Panc1 (cell line): ENCODE data around the gene MYLK. TPM values are rescaled to one million over a fixed set of nuclear protein-coding genes. Genes with fewer than 3 reads are reported as not detected.

Experiments
- ATAC-seq: fragments of 200-7000 bp; cut with Tn5 transposase; 2 replicates; pipeline ENCODE4 v1.9.1; 2020; ENCODE audit warnings: mild to moderate bottlenecking, moderate library complexity
- BruUV-seq: library from RNA; stranded (reverse); fragments of 400-500 nt; replicated peaks from 2 replicates; lab custom pipeline; 2021; lab: Mats Ljungman, UMichigan
- CTCF ChIA-PET: fragments of 300-600 bp; sonication (Branson Sonifier 250); formaldehyde crosslinking; loops from one replicate; lab custom pipeline; 2022; ENCODE audit warnings: antibody characterized with exemption; lab: Charles Lee
- POLR2A ChIA-PET: fragments of 300-600 bp; sonication (Branson Sonifier 250); formaldehyde crosslinking; loops from one replicate; lab custom pipeline; 2022; ENCODE audit warnings: antibody characterized with exemption; lab: Charles Lee
- DNase-seq: peaks from one replicate; pipeline ENCODE4 v3.0.0-alpha.2; 2010; ENCODE audit warnings: low read depth, low spot score
- H3K27ac ChIP-seq: 2 replicates; pipeline ENCODE4 v1.5.1; 2011; ENCODE audit warnings: mild to moderate bottlenecking, low read length, inconsistent platforms
- H3K27me3 ChIP-seq: fragments of 200-500 bp; sonication (Bioruptor generic); 2 replicates; pipeline ENCODE4 v1.6.0; 2014; ENCODE audit warnings: low read length, inconsistent platforms; ENCODE audit not compliant: control insufficient read depth, insufficient read depth
- H3K36me3 ChIP-seq: fragments of 200-500 bp; sonication (Bioruptor generic); 2 replicates; pipeline ENCODE4 v1.5.1; 2014; ENCODE audit warnings: inconsistent platforms, mild to moderate bottlenecking, low read length, moderate library complexity; ENCODE audit not compliant: control insufficient read depth, insufficient read depth
- H3K4me1 ChIP-seq: 2 replicates; pipeline ENCODE4 v1.5.1; 2011; ENCODE audit warnings: inconsistent platforms, mild to moderate bottlenecking, low read length, moderate library complexity; ENCODE audit not compliant: control insufficient read depth, insufficient read depth
- H3K4me3 ChIP-seq, 2 experiments: 2 replicates each; pipeline ENCODE4 v1.5.1; 2011 to 2012; ENCODE audit warnings: low read depth in 2 of 2, low read length in 2 of 2, mild to moderate bottlenecking in 2 of 2, inconsistent platforms in 1 of 2, moderate library complexity in 1 of 2
- H3K9me3 ChIP-seq: fragments of 200-500 bp; sonication (Bioruptor generic); 2 replicates; pipeline ENCODE4 v1.5.1; 2014; ENCODE audit warnings: low read depth, mild to moderate bottlenecking, inconsistent platforms, low read length, moderate library complexity; ENCODE audit not compliant: control insufficient read depth, insufficient read depth
- POLR2AphosphoS5 ChIP-seq: IDR thresholded peaks from 2 replicates; pipeline ENCODE4 v1.6.1; 2012; ENCODE audit warnings: mild to moderate bottlenecking, low read depth, low read length, moderate library complexity
- SIN3A ChIP-seq: IDR thresholded peaks from 2 replicates; pipeline ENCODE4 v1.6.1; 2012; ENCODE audit warnings: low read depth, mild to moderate bottlenecking, low read length, moderate library complexity, borderline replicate concordance; ENCODE audit not compliant: insufficient read depth
- TCF7L2 ChIP-seq: IDR thresholded peaks from 2 replicates; pipeline ENCODE4 v1.6.1; 2011; ENCODE audit warnings: mild to moderate bottlenecking, low read depth, low read length, inconsistent platforms
- in situ Hi-C: cut with HindIII; loops from 2 replicates; pipeline ENCODE4 v1.10.0; 2016; ENCODE audit warnings: low sequenced_read_pairs, low pct_unique_long_range_greater_than_20kb
- intact Hi-C: fragments of 100-400 bp; cut with micrococcal nuclease; formaldehyde crosslinking; loops from one replicate; pipeline ENCODE4 v1.10.0; 2022; ENCODE audit not compliant: unreplicated experiment
- total RNA-seq: library from RNA; stranded (reverse); gene quantifications from one replicate; pipeline ENCODE4 v1.2.1, GENCODE V29; 2021; ENCODE audit not compliant: unreplicated experiment
- TF ChIP-seq, protein P1 (sequence below), 2 experiments: IDR thresholded peaks; 2 replicates each; pipeline ENCODE4 v1.6.1; 2011 to 2012; ENCODE audit warnings: low read depth in 2 of 2, control low read depth in 1 of 2, low read length in 1 of 2, mild to moderate bottlenecking in 1 of 2, moderate library complexity in 1 of 2; ENCODE audit not compliant: insufficient read depth in 1 of 2
- TF ChIP-seq, protein P2 (sequence below): fragments of 450-650 bp; IDR thresholded peaks from 2 replicates; pipeline ENCODE4 v1.5.1; 2017; ENCODE audit warnings: mild to moderate bottlenecking

Gene MYLK
- total RNA-seq, 1 experiment from 2014 or later: 29.7 TPM

DNA sequence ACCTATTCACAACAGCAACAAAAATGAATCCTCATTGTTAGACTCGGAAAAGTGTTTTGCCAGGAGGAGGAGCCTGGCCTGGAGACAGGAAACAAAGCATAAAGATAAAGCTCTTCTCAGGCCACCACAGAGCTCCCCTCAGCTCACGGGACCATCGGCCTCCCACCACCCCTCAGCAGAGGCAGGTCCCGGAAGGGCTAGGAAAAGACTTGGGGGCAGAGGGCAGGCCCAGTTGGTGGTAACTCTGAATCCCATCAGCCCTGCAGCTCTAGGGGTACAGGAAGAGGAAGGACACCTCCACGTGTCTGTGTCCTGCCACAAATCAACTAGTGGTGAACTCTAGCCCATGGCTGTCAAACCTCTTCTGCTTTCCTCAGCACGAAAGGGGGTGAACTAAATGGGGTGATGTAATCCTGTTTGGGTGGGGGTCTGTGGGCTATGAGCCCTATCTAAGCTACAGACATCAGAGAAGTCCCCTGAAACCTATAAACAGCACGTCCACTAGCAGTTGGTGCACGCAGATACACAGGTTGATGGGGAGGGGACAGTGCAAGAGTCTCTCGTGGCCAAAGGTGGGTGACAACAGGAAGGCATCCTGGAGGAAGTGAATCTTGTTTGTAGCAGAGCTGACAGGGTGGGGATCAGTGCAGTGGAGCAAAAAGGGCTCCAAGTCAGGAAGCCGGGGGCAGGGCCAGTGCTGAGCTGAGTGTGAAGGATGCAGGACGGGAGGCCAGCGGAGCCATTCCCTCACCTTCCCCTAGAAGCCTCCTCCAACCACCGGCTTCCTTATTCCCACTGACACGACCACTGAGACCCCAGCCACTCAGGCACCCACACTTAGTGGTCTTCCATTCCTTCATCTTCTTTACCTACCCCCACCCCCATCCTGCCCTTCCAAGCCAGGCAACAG lies 188.1 kb downstream of the MYLK start:
- Histone ChIP-seq H3K9me3 (no peaks in the 10 kb centered on the region), H3K27ac (no peak overlapping the region), H3K36me3 (no peaks in the 10 kb centered on the region), H3K4me3 (no peak overlapping the region), H3K27me3 (no peaks in the 10 kb centered on the region), H3K4me1 (no peaks in the 10 kb centered on the region)
- in situ Hi-C loops (no loop called here), intact Hi-C loops (no loop called here)
- ATAC-seq: no peak
- TF ChIP-seq, protein P1, sequence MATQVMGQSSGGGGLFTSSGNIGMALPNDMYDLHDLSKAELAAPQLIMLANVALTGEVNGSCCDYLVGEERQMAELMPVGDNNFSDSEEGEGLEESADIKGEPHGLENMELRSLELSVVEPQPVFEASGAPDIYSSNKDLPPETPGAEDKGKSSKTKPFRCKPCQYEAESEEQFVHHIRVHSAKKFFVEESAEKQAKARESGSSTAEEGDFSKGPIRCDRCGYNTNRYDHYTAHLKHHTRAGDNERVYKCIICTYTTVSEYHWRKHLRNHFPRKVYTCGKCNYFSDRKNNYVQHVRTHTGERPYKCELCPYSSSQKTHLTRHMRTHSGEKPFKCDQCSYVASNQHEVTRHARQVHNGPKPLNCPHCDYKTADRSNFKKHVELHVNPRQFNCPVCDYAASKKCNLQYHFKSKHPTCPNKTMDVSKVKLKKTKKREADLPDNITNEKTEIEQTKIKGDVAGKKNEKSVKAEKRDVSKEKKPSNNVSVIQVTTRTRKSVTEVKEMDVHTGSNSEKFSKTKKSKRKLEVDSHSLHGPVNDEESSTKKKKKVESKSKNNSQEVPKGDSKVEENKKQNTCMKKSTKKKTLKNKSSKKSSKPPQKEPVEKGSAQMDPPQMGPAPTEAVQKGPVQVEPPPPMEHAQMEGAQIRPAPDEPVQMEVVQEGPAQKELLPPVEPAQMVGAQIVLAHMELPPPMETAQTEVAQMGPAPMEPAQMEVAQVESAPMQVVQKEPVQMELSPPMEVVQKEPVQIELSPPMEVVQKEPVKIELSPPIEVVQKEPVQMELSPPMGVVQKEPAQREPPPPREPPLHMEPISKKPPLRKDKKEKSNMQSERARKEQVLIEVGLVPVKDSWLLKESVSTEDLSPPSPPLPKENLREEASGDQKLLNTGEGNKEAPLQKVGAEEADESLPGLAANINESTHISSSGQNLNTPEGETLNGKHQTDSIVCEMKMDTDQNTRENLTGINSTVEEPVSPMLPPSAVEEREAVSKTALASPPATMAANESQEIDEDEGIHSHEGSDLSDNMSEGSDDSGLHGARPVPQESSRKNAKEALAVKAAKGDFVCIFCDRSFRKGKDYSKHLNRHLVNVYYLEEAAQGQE (IDR thresholded peaks at IDR 0.05; ENCODE audit: insufficient read depth in 1 of 2, low read depth in 2 of 2, low read length in 1 of 2): no peak
- TF ChIP-seq SIN3A: no peak
- no peak for TF ChIP-seq POLR2AphosphoS5
- no peak for TF ChIP-seq TCF7L2
- TF ChIP-seq, protein P2, sequence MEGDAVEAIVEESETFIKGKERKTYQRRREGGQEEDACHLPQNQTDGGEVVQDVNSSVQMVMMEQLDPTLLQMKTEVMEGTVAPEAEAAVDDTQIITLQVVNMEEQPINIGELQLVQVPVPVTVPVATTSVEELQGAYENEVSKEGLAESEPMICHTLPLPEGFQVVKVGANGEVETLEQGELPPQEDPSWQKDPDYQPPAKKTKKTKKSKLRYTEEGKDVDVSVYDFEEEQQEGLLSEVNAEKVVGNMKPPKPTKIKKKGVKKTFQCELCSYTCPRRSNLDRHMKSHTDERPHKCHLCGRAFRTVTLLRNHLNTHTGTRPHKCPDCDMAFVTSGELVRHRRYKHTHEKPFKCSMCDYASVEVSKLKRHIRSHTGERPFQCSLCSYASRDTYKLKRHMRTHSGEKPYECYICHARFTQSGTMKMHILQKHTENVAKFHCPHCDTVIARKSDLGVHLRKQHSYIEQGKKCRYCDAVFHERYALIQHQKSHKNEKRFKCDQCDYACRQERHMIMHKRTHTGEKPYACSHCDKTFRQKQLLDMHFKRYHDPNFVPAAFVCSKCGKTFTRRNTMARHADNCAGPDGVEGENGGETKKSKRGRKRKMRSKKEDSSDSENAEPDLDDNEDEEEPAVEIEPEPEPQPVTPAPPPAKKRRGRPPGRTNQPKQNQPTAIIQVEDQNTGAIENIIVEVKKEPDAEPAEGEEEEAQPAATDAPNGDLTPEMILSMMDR: no peak
- DNase-seq: no peak
- BruUV-seq: no TSS peak
- ChIA-PET POLR2A (no interaction called here), CTCF (interaction anchor here (0.5 kb wide), 1 partner anchor 44 kb away, joined by 5 read pairs; no protein-coding TSS in a partner anchor)

GRCh38 chr3:123695152-123695551 lies 189.0 kb downstream of the MYLK start:
- BruUV-seq: no TSS peak
- no peaks in the 10 kb centered on the region for H3K36me3 ChIP-seq
- H3K4me1 ChIP-seq: no peaks in the 10 kb centered on the region
- intact Hi-C loops (no loop called here), in situ Hi-C loops (no loop called here)
- no peaks in the 10 kb centered on the region for H3K27me3 ChIP-seq
- ATAC-seq: no peak
- no peak overlapping the region for H3K27ac ChIP-seq
- DNase-seq: no peak
- TF ChIP-seq TCF7L2 (no peak), POLR2AphosphoS5 (no peak)
- no peak overlapping the region for H3K4me3 ChIP-seq
- ChIA-PET CTCF (interaction anchor here (0.5 kb wide), 1 partner anchor 43 kb away, joined by 5 read pairs; no protein-coding TSS in a partner anchor), POLR2A (no interaction called here)
- H3K9me3 ChIP-seq: no peaks in the 10 kb centered on the region
